HG02623 (cell line): ENCODE measurements around the gene PCMTD2.
"Not testable (repeated sequence)": the region's sequence is repeated elsewhere in the genome, so short reads cannot be mapped to it uniquely, and the experiment has no call there.

Source experiments
- ATAC-seq: cut with Tn5 transposase; IDR thresholded peaks from one replicate; pipeline ENCODE4 v1.9.1; 2021; ENCODE audit warnings: moderate library complexity; ENCODE audit not compliant: unreplicated experiment

The PCMTD2 gene

GRCh38 chr20:64223526-64224067 is 32.0 kb upstream of the PCMTD2 start:
- no peak for ATAC-seq

GRCh38 chr20:64224351-64225170 is 31.0 kb upstream of the PCMTD2 start:
- no peak for ATAC-seq

- no peak for ATAC-seq
Measured at GRCh38 chr20:64225171-64225595, 30.4 kb upstream of the PCMTD2 start.

GRCh38 chr20:64225828-64226598 is 29.5 kb upstream of the PCMTD2 start:
- ATAC-seq: no peak

GRCh38 chr20:64226686-64227580 is 28.6 kb upstream of the PCMTD2 start:
- no peak for ATAC-seq

GRCh38 chr20:64228086-64228653 is 27.4 kb upstream of the PCMTD2 start:
- no peak for ATAC-seq

- no peak for ATAC-seq
Measured at GRCh38 chr20:64228751-64229506, 26.6 kb upstream of the PCMTD2 start.

GRCh38 chr20:64229507-64230061 is 26.0 kb upstream of the PCMTD2 start:
- ATAC-seq: no peak

- no peak for ATAC-seq
Measured at GRCh38 chr20:64230461-64231145, 24.9 kb upstream of the PCMTD2 start.

GRCh38 chr20:64231621-64232550 is 23.7 kb upstream of the PCMTD2 start:
- no peak for ATAC-seq

- ATAC-seq: no peak
Measured at GRCh38 chr20:64232794-64233193, 22.8 kb upstream of the PCMTD2 start.

- no peak for ATAC-seq
Measured at GRCh38 chr20:64233725-64234124, 21.8 kb upstream of the PCMTD2 start.

GRCh38 chr20:64234291-64234791 is 21.2 kb upstream of the PCMTD2 start:
- ATAC-seq: no peak

GRCh38 chr20:64234921-64235565 is 20.5 kb upstream of the PCMTD2 start:
- ATAC-seq: not testable (repeated sequence)

GRCh38 chr20:64236137-64237088 is 19.1 kb upstream of the PCMTD2 start:
- no peak for ATAC-seq

- ATAC-seq: no peak
Measured at GRCh38 chr20:64237316-64237715, 18.2 kb upstream of the PCMTD2 start.
